NOMO-1 (cell line): Measurements from ENCODE around the gene PBXIP1.
"Not testable (repeated sequence)": the region's sequence is repeated elsewhere in the genome, so short reads cannot be mapped to it uniquely, and the experiment has no call there.

Source experiments
- DNase-seq, 2 experiments: peaks; one replicate each; lab custom pipeline; 2025; ENCODE audit not compliant: unreplicated experiment in 2 of 2; lab: John Stamatoyannopoulos, UW

The PBXIP1 gene

DNA sequence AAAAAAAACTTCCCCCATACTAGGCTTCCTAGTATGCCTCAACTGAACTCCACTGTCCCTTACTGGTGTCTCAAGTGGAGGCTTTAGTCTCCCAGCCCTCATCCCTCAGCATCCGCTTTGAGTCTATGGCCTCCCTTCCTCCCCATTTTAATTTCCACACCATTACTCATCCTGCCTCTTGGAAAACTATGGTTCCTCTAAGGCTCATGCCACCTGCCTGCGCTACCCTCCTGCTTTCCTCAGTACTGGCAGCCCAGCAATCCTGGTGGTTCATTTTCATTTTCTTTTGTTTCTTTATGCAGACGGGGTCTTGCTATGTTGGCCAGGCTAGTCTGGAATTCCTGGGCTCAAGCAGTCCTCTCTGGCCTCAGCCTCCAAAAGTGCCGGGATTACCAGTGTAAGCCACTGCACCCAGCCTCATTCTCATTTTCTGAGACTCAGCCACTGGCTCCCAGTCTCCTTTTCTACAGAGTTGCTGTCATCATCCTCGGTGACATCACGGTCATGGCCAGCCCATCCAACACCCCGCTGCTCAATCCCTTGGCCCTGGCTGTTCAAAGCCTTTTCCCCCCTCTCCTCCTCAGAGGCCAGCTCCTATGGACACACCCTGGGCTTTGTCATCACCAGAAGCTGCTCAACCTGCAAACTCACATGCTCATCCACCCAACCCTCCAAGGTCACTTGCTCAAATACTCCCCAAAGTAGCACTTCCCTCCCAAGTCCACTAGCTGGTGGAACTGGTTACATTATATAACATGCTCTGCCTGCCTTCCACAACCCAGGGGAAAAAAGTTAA, 17.1 kb downstream of the PBXIP1 start:
- DNase-seq, result no peak

DNA sequence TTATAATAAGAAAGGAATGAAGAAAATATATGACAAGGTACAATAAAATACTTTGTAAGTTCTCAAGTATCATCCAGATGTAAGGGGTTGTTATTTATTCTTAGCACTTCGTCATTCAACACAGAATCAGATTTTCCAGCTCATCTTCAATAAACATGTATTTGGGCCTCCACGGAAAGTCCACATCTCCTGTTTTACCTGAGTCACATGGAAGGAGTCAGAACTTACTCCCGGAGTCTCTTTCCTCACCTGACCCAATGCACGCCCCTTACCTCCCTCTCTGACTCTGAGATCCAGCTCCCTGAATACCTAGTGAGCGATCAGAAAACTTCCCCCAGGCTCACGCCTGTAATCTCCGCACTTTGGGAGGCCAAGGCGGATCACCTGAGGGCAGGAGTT, 17.9 kb downstream of the PBXIP1 start:
- DNase-seq, result no peak

DNA sequence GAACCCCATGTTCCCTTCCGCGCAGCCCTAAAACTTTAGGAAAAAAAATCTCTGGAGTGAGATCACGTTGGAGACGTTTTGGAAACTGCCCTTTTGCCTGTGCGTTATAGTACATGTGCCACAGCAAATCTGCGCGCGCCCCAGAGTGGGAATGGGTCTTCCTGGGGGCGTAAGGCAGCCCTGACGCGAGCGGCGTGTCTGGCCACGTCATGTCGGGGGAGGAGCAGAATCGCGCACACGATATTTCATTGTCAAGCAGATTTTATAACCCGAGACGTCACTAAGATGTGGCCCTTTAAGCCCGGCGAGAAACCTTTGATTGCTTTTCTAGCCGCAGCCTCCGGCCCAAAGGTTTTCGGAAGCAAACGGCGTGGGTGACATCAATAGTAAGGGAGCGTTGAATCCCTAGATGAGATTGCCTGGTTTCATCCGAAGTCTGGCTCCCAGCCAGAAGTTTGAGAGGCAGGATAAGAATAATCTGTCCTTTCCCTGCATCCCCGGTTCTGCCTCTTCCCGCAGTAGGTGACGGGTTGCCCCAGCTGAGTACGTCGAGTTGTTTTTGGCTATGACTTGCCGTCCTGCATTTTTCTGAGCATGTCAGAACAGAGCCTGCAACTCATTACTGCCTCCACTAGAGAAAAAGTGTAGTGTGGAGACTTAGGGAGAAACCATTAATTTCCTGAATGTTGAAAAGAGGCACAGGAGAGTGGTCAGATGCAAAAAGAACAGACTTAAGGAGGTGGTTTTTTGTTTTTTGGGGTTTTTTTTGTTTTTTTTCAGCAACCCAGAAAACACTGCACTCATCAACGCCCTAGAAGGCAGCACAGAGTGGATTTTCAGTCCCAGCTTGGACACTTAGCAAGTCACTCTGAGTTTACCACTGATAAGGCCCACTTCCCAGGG, 18.6 kb downstream of the PBXIP1 start:
- peak; percentile 89 to 90 for DNase-seq

DNA sequence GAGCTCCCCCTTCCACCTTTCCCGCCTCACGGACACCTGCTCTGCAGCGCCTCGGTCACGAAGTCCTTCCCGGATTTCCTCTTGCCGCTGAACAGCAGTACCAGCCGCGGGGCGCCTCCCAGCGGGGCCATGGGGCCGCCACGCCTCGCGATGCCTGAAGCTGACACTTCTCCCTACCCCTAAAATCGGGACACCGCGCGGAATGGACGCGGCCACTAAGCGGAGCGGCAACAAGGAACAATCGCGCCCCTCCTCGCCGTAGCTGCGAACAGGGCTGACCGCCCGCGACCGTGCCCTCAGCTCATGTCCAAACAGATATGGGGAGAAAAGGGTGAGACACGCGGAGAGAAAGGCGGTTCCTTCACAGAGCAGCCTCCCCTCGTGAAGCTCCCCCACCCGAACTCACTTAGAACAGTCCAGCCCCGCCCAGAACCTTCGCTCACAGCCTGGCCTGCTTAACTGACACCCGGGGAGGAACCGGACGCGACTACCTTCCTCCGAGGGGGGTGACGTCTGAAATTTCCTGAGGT, 19.3 kb downstream of the PBXIP1 start, which contains the start of gene PMVK:
Gene PMVK (minus strand): TSS at position 165 of the 530 bp plus-strand sequence. CDS start 34 bp downstream, at position 131.
- DNase-seq, result peak; percentile 90 to 93

DNA sequence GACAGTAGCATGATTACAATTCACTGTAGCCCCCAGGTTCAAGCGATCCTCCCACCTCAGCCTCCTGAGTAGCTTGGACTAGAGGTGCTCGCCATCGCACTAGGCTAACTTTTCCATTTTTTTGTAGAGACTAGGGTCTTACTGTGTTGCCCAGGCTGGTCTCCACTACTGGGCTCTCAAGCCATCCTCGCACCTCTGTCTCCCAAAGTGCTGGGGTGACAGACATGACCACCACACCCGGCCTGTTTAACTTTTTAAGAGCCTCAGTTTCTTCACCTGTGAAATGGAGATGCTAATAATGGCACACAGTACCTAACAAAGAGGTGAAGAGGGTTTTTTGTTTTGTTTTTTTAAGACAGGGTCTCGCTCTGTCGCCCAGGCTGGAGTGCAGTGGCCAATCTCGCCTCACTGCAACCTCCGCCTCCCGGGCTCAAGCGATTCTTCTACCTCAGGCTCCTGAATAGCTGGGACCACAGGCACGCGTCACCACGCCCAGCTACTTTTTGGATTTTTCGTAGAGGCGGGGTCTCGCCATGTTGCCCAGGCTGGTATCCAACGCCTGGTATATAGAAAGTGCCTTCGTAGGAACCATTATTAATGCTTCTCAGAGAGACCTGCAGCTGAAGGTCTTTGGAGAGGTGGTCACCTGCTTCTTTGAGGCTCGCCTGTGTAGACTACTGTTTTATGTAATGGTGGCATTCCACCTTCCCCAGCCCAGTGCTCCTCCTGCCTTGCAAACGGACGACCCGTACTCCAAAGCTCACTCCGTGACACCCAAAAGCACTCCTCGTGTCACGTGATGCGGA, 19.9 kb downstream of the PBXIP1 start:
- no peak for DNase-seq

DNA sequence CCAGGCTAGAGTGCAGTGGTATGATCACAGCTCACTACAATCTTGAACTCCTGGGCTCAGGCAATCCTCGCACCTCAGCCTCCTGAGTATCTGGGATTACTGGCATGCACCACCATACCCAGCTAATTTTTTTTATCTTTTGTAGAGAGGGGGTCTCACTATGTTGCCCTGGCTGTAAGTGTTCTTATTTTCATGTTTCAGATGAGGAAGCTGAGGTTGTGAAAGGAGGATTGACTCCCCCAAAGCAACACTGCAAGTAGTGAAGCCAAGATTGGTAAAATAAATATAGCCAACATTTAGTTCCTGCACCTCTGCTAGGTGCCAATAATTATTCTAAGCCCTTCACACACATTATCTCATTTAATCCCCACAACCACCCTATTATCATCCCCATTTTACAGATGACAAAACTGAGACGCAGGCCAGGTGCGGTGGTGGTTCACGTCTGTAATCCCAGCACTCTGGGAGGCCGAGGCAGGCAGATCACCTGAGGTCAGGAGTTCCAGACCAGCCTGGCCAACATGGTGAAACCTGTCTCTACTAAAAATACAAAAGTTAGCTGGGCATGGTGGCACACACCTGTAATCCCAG, 21.4 kb downstream of the PBXIP1 start:
- DNase-seq, result no peak

DNA sequence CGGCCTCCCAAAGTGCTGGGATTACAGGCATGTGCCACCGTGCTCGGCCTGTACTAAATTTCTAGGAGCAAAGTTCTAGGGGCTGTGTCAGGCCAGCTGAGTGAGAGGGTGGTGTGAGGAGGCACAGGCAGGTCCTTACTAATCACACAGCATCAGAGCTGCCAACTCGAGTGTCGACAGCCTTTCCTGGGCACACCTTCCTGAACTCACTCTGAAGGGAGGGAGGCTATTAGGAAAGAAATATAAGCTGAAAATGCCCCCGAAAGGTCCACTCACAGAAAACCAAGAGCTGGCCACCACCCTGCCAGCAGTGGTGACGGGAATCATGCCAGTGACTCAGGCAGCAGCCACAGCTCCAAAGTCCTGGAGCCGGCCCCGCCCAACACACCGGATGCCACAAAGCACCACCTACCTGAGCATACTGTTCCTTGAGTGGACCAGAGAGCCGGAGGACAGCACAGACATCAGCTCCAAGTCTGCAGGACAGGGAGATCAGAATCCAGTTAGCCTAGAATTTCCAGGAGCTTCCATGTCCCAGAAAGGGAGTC, 23.9 kb downstream of the PBXIP1 start:
- no peak for DNase-seq

DNA sequence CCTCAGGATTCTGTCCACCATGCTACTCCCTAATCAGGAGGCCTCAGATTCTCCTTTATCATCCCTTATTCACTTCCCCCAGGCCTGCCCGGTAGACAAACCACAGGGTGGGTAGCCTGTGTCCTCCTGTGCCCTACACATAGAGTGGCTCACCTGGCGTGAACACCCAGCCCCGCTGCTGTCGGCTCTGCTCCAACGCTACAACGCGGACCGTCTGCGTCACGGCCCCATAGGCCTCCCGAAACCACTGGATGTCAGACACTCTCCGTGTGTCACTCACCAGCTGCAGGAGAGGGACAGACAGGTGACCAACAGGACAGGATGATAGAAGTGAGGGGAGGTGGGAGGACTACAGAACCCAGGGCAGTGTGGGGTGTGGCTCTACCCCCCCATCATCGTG, 29.7 kb downstream of the PBXIP1 start:
- no peak for DNase-seq

DNA sequence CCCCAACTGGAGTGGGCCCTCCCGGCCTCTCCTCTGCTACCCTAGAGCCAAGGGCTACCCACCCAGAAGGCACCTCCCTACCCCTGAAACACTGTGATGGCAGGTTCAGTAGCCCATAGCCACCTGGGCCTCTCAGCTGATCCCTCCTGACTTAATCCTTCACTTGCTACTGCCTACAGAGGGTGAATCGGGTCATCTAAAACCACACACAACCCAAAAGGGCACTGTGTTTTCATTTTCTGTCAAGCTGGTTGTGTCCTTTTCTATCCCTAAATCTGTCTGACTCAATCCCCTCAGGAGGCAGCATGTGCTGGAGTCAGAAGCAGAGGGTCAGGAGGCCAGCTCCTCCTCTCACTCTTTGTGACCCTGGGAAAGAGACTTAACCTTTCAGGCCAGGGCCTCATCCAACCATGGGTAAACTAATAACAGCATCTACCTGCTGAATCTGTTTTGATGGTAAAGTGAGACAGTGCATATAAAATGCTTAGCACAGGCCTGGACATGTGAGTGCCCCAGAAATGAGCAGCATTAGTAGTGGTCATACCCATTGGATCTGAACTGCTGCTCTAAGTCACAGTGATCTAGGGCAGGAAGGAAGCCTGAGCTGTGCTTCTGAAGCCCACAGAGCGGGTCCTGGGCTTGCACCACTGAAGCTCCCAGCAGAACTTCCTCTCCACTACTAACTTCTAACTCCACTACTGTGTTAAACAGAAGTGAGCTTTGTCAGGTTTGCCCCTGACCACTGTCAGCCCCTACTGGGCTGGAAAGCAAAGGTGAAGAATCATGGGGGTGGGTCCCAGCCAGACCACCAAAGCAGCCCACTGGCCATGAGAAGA, 30.3 kb downstream of the PBXIP1 start:
- DNase-seq, result no peak

DNA sequence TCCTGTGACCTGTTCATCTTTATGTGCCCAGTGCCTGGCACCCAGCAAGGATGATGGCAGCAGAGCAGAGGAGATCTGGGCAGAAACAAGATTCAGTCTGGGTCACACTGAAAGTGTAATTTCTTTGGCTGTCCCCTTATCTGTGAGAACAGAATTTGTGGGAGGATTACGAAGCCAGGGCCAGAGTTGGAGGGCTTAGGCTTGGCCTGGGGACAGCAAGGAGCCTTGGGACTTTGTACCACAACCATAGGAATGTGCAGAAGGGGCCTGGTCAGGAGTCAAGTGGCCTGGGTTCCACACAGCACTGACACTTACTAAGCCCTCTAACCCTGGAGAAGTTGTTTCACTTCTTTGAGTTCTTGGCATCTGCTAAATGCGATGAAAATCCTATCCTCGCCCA, 32.2 kb downstream of the PBXIP1 start:
- no peak for DNase-seq

DNA sequence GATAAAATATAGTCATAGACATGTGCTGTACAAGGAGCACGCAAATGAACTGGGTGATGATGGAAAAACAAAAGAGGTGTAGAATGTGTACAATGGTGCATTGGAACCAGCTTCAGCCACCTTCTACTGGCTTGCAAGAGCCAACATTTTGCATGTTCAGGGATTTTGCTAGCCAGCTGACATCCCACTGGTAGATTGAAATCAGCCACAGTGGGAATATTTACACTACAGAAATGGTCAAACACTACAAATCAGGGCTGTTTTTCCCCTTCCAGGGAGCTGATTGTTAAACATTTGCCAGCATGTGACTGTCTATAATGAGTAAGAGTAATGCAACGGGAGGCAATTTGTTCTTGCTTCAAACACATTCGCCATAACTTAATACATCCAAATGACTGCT, 42.6 kb downstream of the PBXIP1 start:
- no peak for DNase-seq

DNA sequence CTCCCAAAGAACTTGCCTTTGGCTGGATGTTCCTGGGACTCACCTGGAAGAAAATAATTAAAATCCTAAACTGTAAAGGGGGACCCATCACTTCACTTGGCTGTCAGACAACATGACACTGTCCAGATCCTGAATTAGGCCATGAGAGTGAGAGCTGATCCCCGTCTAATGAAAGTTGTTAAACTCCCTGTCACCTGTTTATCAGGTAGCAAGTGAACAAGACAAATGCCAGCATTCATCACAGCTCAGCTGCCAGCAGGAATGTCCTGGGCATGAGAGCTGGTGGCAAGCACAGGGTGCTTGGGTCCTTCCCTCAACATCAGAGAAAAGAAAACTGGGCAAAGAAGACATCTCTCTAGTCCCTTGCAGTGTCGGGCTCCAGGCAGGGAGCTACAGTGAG, 43.1 kb downstream of the PBXIP1 start:
- no peak for DNase-seq

DNA sequence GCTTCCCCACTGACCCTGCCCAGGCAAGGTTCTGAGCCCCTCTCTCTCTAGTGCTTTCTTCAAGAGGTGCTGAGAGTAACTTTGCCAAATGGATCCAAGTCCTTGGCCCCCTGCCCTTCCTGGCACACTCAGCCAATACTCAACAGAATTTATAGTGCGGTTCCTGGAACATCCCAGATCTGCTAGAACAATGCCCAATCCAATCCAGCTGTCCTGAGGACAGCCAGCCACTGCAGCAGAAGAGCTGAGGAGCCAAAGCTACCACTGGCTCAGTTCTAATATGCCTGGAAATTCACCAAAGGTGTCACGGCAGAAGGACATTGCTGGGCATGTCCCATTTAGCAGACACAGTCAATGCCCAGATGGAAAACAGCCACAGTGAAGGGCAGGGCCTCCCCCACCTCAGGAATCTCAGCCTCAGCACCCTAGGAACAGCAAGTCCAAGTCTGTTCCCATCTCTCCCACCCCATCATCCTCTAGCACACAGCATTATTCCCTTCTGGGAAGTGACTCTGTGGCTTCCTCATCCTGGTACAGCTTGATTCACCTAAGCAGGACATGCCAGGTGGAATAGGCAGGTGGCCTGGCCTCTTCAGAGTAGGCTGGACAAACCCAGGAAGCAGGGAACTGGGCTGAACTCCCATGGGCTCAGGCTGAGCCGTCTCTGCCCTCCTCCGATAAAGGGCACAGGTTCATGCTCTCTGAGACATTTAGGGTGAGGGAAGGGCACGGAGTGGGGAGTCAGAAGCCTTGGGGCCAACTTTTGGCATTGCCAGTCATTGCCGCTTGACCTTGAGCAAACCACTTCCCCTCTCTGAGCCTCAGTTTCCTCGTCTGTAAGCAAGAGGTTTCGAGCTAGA, 44.0 kb downstream of the PBXIP1 start:
- DNase-seq, result no peak

DNA sequence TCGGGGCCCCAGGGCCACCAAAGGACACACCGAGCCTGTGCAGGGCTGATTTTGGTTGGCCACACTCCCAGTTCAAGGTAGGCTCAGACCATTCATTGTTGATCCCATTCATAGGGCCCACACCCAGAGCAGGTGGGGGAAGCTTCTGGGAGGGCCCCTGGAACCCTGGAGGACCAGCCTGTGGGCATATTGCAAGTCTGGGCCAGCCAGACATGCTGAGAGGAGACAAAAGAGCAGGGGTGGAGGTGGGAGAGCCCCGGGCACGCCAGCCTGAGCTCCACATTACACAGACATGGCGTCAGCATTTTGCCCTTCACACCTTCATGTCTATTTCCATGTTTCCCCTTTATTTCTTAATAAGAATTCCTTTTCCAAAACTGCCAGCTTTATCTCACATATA, 45.0 kb downstream of the PBXIP1 start:
- no peak for DNase-seq

DNA sequence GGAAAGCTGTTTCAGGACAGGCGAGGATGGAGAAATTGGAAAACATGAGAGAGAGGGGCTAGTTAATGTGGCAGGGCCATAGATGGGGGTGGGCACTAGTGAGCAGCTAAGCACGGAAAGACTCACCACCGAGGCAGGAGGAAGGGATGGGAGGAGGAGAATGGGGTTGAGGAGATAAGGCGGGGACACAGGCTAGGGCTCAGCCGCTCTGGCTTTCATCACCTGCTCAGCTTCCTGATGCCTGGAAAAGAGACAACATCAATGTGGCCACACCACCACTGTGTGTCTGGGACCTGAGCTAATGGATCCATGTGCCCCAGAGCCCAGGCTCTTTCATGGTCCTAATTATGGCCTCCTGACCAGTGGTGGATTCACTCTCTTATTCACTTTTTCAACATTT, 47.0 kb downstream of the PBXIP1 start:
- no peak for DNase-seq

DNA sequence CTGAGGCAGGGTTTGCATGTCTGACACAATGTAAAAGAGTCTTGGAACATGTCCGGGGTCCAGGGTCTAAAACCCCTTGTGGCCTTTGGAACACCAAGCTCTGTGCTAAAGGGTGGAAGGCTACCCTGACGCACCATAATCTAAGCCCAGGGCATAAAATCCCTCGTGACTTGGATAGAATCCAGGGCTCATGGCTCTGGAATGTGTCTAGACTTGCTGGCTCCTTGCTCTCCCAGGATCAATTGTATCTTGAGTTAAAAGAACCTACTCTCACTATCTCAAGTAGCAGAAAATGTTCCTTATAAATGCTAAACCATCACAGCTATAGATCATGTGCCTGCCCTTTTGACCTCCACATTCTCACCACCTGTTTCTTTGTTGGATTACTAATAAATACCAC, 47.8 kb downstream of the PBXIP1 start:
- DNase-seq, result not testable (repeated sequence)

DNA sequence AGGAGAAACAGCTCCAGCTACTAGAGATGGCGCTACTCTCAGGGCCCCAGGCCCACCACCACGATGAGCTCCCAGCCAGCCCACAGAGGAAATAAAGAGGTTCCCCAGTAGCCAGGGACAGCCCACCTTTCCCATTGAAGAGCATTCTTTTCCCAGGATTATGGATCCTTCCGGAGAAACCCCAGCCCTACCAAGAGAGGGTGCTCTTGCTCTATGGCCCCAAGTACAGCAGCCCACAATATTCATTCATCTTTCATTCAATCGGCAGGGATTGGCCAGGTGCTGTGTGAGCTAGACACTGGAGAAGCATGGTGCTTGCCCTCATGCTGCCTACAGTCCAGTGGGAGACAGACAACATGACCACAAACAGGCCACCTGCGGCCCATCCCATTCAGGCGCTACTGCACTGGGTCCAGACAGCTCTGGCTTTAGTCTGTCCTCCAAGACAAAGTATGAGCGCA, 49.2 kb downstream of the PBXIP1 start:
- DNase-seq, result no peak

DNA sequence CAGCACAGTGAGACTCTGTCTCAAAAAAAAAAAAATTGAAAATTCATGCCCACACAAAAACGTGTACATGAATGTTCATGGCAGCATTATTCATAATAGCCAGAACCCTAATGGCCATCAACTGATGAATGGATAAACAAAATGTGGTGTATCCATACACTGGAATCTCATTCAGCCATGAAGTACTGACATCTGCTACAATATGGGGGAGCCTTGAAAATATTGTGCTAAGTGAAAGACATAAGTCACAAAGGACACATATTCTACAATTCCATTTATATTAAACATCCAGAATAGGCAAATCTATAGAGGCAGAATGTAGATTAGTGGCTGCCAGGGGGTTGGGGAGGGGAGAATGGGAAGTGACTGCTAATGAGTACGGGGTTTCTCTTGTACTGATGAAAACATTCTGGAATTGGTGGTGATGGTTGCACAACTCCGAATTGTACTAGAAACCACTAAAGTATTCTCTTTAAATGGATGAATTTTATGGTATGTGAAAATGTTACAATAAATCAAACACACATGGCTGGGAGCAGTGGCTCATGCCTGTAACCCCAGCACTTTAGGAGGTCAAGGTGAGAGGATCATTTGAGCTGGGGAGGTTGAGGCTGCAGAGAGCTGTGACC, 52.8 kb downstream of the PBXIP1 start:
- no peak for DNase-seq
